ENCODE results near the gene ERGIC1.
"Not testable (repeated sequence)": the region's sequence is repeated elsewhere in the genome, so short reads cannot be mapped to it uniquely, and the experiment has no call there.

Gene ERGIC1

DNA sequence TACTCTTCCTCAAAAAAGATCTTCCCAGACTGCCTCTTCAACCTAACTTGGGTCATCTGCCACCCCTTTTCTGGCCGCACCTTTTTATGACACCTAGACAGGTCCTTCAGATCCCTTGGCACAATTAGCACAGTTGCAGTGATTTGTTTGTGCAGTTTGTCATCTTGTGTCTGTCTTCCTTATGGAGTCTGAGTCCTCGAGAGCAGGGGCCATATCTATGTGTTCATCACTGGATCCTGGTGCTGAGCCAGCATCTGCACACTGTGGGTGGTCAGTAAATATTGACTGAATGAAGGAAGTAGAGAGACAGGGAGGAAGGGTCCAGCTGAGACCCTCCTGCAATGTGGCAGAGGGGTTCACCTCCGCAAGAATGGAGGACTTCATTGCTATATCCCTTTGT lies 14.4 kb downstream of the ERGIC1 start:
- DNase-seq: no peak

- DNase-seq: no peak
Measured at GRCh38 chr5:172849606-172850453, 15.8 kb downstream of the ERGIC1 start.

DNA sequence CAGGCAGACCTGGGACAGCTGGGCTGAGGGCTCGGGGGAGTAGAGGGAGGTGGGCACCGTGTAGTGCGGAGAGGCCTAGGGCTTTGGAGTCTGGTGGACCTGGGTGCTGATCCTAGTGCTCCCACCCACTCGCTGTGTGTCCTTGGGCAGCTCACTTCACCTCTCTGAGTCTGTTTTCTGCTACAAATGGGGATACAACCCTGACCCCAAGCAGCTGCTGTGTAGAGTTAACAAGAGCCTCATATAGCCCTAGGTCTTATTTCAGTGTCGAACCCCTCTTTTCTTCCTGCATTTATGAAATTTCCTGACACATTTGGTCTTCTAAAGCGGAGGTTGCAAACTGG lies 16.4 kb downstream of the ERGIC1 start:
- DNase-seq: no peak

DNA sequence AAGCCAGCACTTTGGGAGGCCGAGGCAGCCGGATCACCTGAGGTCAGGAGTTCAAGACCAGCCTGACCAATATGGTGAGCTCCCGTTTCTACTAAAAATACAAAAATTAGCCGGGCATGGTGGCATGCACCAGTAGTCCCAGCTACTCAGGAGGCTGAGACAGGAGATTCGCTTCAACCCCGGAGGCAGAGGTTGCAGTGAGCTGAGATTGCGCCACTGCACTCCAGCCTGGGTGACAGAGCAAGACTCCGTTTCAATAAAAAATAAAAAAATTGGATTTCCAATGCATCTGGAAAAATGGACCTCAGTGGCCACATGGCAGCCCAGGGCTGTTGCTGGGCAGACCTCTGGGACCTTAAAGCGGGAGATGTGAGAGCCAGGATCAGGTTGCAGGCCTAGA lies 17.2 kb downstream of the ERGIC1 start:
- not testable (repeated sequence) for DNase-seq

DNA sequence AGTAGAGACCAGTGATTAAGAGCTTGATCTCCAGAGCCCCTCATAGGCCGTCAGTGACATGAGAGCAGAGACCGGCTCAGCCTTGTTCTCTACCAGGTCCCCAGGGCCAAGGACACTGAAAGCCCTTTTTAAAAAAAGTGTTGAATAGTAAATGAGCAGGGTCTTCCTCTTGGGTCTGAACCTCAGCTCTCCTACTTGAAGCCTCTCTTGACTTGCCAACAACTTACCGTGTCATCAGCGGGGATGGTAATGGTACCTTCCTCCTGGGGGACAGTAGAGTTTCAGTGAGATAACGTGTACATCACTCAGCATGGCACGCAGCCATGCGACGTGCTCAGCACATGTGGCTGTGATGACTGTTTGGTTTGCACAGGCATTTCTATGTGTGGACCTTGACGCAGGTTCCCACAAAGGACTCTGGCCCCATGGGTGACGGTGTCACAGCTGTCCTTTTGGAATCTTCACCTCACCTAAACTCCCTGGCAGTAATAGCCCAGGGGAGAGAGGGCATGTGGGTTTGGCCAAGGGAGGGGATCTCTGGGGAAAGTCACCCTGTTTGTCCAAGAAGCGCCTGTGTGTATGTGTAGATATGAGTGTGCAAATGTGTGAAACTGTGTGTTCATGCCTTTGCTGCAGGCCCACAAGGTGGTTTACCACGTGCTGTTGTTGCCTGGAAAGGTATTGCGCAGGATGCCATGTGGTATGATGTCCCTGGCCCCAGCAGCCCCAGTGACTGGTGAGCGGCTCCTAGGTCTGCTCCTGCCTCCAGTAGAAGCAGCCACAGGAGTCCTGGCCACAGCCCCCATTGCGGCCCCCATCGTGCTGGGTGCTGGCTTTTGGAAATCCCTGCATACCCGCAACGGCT lies 18.7 kb downstream of the ERGIC1 start:
- DNase-seq: no peak

GRCh38 chr5:172853355-172853975 lies 19.4 kb downstream of the ERGIC1 start:
- DNase-seq: no peak

DNA sequence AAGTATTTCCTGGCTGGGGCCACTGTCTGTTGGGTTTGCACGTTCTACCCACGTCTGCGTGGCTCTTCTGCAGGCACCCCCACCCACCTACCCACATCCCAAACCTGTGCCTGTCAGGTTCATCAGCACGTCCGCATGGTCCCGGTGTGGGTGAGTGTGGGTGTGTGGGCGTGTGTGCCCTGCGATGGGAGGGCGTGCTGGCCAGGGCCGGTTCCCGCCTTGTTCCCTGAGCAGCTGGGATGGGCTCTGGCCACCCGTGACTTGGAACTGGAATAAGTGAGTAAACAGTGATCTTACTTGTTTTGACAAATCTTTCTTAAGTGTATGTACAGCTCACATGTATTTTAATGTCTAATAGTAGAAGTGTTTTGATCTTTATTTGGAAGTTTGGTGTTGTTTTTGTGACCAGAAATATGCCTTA lies 20.4 kb downstream of the ERGIC1 start:
- no peak for DNase-seq

- DNase-seq: no peak
Measured at GRCh38 chr5:172854971-172855370, 20.9 kb downstream of the ERGIC1 start.

DNA sequence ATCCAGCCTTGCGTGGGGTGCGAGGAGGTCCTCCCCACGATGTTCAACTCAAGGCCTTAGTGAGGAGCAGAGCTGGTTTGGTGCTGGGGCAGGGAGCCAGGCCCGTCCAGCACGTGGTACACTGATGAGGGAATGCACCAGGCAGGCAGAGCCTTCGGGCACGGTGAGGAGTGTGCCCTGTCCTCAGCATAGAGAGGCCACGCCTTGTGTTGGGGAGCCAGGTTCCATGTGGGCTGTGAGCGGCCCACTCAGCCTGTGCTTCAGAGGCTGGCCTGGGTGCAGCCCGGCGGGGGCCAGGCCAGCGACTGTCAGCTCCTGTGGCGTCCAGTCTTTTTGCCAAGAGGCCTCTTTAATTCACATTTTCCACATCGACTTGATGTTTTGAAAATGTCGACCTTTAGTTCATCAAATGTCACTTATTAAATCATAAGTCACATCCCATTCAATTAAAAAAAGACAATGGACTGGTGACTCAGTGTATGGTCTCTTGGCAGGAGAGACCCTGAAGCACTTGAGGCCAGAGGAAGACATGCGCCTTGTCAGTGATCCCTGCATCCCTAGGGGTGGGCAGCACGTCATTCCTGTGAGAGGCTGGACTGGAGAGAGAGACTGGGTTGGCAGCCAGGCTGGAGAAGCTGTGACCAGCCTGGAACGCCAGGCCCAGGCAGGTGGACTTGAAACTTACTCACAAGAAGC lies 21.7 kb downstream of the ERGIC1 start:
- no peak for DNase-seq

GRCh38 chr5:172856336-172856735 lies 22.3 kb downstream of the ERGIC1 start:
- DNase-seq: no peak

- no peak for DNase-seq
Measured at GRCh38 chr5:172857982-172858381, 23.9 kb downstream of the ERGIC1 start.

DNA sequence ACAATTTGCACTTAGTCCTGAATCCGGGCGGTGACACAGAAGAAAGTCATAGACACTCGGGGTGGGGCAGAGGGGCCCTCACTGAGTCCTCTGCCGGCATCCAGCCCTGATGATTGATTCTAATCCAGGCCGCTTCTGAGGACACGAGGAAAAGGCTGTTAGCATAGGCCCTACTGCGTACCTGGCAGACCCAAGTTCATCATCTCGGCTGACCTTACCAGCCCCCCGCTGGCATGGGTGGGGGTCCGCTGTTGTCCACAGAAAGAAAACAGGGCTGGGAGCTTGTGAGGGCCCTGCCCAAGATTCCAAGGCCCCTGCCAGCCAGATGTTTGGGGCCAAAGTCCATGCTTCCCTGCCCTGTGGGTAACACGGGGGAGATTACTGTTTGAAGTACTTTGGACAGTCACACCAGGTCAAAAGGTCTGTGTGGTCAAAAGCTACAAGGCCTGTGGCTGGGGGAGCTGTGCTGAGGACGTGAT lies 24.5 kb downstream of the ERGIC1 start:
- no peak for DNase-seq

DNA sequence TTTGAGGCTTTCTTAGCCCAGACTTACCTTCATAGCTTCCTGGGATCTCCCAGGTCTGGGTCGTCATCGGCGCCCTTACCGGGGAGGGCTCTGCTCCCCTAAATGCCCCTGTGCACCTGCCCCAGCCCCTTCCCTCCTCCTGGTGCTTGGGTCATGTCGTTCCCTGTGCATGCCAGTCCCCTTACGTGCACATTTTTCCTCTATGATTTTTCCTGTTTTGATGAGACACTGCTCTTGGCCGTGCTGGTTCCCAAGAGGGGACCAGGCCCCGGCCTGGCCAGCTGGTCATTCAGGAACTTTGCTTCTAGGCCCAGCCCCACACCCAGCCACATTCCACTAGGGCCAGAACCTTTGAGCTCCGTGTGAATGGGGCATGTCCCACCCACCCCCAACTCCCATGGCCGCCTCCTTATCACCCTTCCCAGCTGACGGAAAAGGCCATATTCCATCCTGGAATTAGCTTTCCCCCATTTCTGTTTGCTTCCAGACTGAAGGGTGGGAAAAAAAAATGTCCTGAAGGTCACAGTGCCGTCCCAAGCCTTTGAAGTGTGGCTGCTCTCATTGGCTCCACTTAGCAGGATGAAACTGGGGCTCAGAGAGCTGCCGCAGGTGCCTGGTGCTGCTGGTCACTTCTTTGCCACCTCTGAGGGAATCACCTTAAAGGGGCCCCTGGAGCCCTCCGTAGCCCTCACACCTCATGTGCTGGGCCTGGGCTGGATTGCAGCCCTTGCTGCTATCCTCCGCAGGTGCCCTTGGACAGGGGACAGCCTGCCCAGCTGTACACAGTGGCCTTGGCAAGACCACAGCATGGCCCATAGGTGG lies 25.1 kb downstream of the ERGIC1 start:
- DNase-seq: no peak

- DNase-seq: no peak
Measured at GRCh38 chr5:172859966-172860365, 25.9 kb downstream of the ERGIC1 start.

GRCh38 chr5:172860520-172861443 lies 26.7 kb downstream of the ERGIC1 start:
- DNase-seq: no peak

DNA sequence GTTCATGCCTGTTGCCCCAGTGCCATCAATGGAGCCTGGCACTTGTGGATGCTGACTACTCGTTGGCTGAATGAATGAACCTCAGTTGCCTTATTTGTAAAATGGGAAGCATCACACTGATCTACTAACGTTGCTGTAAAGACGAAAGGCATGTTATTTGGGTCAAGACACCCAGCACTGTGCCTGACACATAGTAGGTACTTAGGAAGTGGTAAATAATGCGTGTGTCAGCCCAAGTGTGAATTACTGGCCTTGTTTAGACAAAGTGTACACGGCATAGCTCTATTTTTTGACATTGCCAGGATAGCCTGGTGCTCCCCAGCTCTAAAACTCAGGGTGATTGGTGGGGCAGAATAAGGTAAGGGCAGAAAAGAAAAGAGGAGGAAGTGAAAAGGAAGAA lies 27.4 kb downstream of the ERGIC1 start:
- no peak for DNase-seq

DNA sequence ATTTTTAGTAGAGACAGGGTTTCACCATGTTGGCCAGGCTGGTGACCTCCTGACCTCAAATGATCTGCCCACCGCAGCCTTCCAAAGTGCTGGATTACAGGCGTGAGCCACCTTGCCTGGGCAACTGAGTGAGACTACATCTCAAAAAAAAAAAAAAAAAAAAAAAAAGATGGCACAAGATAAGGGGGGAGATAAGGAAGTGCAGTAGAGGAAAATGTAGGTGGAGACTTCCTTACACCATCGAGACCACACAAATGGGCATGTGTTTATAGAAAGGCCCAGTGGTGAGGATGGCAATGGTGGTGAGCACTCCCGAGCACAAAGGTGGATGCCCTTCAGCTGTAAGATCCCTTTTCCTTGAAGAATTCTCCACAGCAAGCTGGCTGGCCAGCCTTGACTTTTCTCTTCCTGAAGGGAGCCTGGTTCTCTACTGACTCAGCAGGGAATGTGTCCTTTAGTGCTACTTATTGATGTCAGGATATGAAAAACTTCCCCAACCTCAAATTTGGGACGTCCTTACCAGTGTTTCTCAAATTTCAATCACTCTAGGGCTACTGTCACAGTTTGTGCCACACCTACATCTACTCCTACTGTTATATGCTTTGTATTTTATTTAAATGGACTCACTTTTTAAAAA lies 28.2 kb downstream of the ERGIC1 start:
- DNase-seq: no peak

GRCh38 chr5:172864171-172864570 lies 30.1 kb downstream of the ERGIC1 start:
- not testable (repeated sequence) for DNase-seq

DNA sequence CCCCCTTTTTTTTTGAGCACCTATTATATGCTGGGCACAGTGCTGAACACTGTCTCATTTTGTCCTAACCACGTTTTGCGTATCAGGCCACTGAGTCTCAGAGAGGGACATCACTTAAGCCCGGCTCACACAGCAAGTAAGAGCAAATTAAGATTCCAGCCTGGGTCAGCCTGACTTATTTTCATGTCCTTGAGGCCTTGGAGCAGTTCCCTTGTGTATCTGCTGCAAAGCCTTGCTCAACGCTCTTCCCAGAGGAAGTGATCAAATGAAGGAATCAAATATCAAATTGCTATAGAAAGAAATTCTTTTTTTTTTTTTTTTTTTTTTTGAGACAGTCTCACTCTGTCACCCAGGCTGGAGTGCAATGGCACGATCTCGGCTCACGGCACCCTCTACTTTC lies 30.7 kb downstream of the ERGIC1 start:
- no peak for DNase-seq

DNA sequence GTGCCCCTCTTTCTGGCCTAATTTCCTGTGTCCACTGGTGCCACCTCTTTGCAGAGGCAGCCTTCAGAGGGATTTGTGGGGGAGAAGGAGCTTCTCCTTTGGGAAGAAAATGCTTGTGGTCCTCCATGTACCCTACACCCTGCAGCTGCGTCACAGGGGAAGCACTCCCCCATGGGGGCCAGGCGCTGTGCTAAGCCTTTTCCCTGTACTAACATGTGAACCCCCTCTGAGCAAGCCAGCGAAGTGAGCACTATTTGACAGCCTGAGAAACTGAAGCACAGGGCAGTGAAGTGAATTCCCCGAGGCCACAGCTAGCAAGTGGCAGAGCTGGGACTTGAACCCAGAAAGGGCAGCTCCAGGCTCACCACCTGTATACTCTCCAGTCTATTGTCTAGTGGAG lies 32.3 kb downstream of the ERGIC1 start:
- DNase-seq: no peak
